ENCODE results near the gene DHX8.
"Not testable (repeated sequence)": the region's sequence is repeated elsewhere in the genome, so short reads cannot be mapped to it uniquely, and the experiment has no call there.

Gene DHX8

GRCh38 chr17:43483674-43484551 is at the start of gene DHX8:
DHX8 (plus strand) TSS chr17:43483975; CDS start chr17:43484038, 63 bp downstream.
- TF ChIP-seq ZNF274 (IDR thresholded peaks at IDR 0.05; ENCODE audit: low read depth, low read length): no peak
- peak within 1 kb of the TSS; percentile 64 for H3K4me3 ChIP-seq (ENCODE audit: low read length)

- no peak overlapping the region for H3K4me3 ChIP-seq (ENCODE audit: low read length)
- no peak for TF ChIP-seq ZNF274 (IDR thresholded peaks at IDR 0.05; ENCODE audit: low read depth, low read length)
Measured at GRCh38 chr17:43434902-43435319, 48.9 kb upstream of the DHX8 start.

- H3K4me3 ChIP-seq (ENCODE audit: low read length): no peak overlapping the region
- no peak for TF ChIP-seq ZNF274 (IDR thresholded peaks at IDR 0.05; ENCODE audit: low read depth, low read length)
Measured at GRCh38 chr17:43437756-43438155, 46.0 kb upstream of the DHX8 start.

- TF ChIP-seq ZNF274 (IDR thresholded peaks at IDR 0.05; ENCODE audit: low read depth, low read length): no peak
- no peak overlapping the region for H3K4me3 ChIP-seq (ENCODE audit: low read length)
Measured at GRCh38 chr17:43438626-43439025, 45.1 kb upstream of the DHX8 start.

GRCh38 chr17:43439041-43439440 is 44.7 kb upstream of the DHX8 start:
- no peak for TF ChIP-seq ZNF274 (IDR thresholded peaks at IDR 0.05; ENCODE audit: low read depth, low read length)

GRCh38 chr17:43442711-43443110 is 41.1 kb upstream of the DHX8 start:
- TF ChIP-seq ZNF274 (IDR thresholded peaks at IDR 0.05; ENCODE audit: low read depth, low read length): no peak
- no peak overlapping the region for H3K4me3 ChIP-seq (ENCODE audit: low read length)

More at GRCh38 chr17:43439041-43439440, 44.7 kb upstream of the DHX8 start:
- no peak overlapping the region for H3K4me3 ChIP-seq (ENCODE audit: low read length)

GRCh38 chr17:43443381-43443780 is 40.4 kb upstream of the DHX8 start:
- TF ChIP-seq ZNF274 (IDR thresholded peaks at IDR 0.05; ENCODE audit: low read depth, low read length): no peak
- H3K4me3 ChIP-seq (ENCODE audit: low read length): no peak overlapping the region

- no peak for TF ChIP-seq ZNF274 (IDR thresholded peaks at IDR 0.05; ENCODE audit: low read depth, low read length)
- no peak overlapping the region for H3K4me3 ChIP-seq (ENCODE audit: low read length)
Measured at GRCh38 chr17:43444223-43445008, 39.4 kb upstream of the DHX8 start.

- H3K4me3 ChIP-seq (ENCODE audit: low read length): no peak overlapping the region
- no peak for TF ChIP-seq ZNF274 (IDR thresholded peaks at IDR 0.05; ENCODE audit: low read depth, low read length)
Measured at GRCh38 chr17:43445009-43445589, 38.7 kb upstream of the DHX8 start.

GRCh38 chr17:43446773-43447172 is 37.0 kb upstream of the DHX8 start:
- no peak for TF ChIP-seq ZNF274 (IDR thresholded peaks at IDR 0.05; ENCODE audit: low read depth, low read length)
- H3K4me3 ChIP-seq (ENCODE audit: low read length): no peak overlapping the region

- no peak for TF ChIP-seq ZNF274 (IDR thresholded peaks at IDR 0.05; ENCODE audit: low read depth, low read length)
- no peak overlapping the region for H3K4me3 ChIP-seq (ENCODE audit: low read length)
Measured at GRCh38 chr17:43448720-43449469, 34.9 kb upstream of the DHX8 start.

- TF ChIP-seq ZNF274 (IDR thresholded peaks at IDR 0.05; ENCODE audit: low read depth, low read length): no peak
- H3K4me3 ChIP-seq (ENCODE audit: low read length): no peak overlapping the region
Measured at GRCh38 chr17:43449470-43450248, 34.1 kb upstream of the DHX8 start.

GRCh38 chr17:43450791-43451190 is 33.0 kb upstream of the DHX8 start:
- H3K4me3 ChIP-seq (ENCODE audit: low read length): not testable (repeated sequence)

- H3K4me3 ChIP-seq (ENCODE audit: low read length): not testable (repeated sequence)
Measured at GRCh38 chr17:43451741-43452140, 32.0 kb upstream of the DHX8 start.
